A673 (cell line): ENCODE results near the gene SLC38A8. TPM values are rescaled to one million over a fixed set of nuclear protein-coding genes. Genes with fewer than 3 reads are reported as not detected.

Experiments used
- BruUV-seq: library from RNA; stranded (reverse); fragments of 400-500 nt; replicated peaks from 2 replicates; lab custom pipeline; 2021; lab: Mats Ljungman, UMichigan
- CTCF ChIA-PET: fragments of 300-600 bp; sonication (Branson Sonifier 250); formaldehyde crosslinking; loops from one replicate; lab custom pipeline; 2022; ENCODE audit warnings: antibody characterized with exemption; lab: Charles Lee
- POLR2A ChIA-PET: fragments of 300-600 bp; sonication (Branson Sonifier 250); formaldehyde crosslinking; loops from one replicate; lab custom pipeline; 2022; ENCODE audit warnings: antibody characterized with exemption; ENCODE audit not compliant: low non-redundant PET; lab: Charles Lee
- DNase-seq: peaks from one replicate; pipeline ENCODE4 v3.0.0-alpha.2; 2015; ENCODE audit warnings: low spot score
- H3K27ac ChIP-seq: fragments of 200-600 bp; sonication (generic); 2 replicates; pipeline ENCODE4 v1.5.1; 2016; ENCODE audit warnings: mixed run types, low read depth, mild to moderate bottlenecking, mixed read lengths, antibody characterized with exemption, low read length; ENCODE audit not compliant: poor library complexity, severe bottlenecking
- H3K27me3 ChIP-seq: fragments of 200-600 bp; sonication (generic); replicated peaks from 2 replicates; pipeline ENCODE4 v1.6.1; 2017; ENCODE audit warnings: mixed run types, low read depth, mild to moderate bottlenecking, mixed read lengths, antibody characterized with exemption, low read length; ENCODE audit not compliant: insufficient read depth, poor library complexity
- H3K36me3 ChIP-seq: fragments of 200-600 bp; sonication (generic); 2 replicates; pipeline ENCODE4 v1.6.1; 2016; ENCODE audit warnings: mixed run types, mild to moderate bottlenecking, mixed read lengths, antibody characterized with exemption, low read length; ENCODE audit not compliant: insufficient read depth, poor library complexity, severe bottlenecking
- H3K4me1 ChIP-seq: fragments of 200-600 bp; sonication (generic); 2 replicates; pipeline ENCODE4 v1.6.1; 2017; ENCODE audit warnings: mixed run types, mild to moderate bottlenecking, mixed read lengths, antibody characterized with exemption, low read length; ENCODE audit not compliant: insufficient read depth, poor library complexity, severe bottlenecking
- H3K4me3 ChIP-seq: fragments of 200-600 bp; sonication (generic); 2 replicates; pipeline ENCODE4 v1.5.1; 2016; ENCODE audit warnings: low read depth, mixed run types, mild to moderate bottlenecking, mixed read lengths, low read length; ENCODE audit not compliant: poor library complexity, severe bottlenecking
- H3K9me3 ChIP-seq: fragments of 200-600 bp; sonication (generic); 2 replicates; pipeline ENCODE4 v1.6.1; 2016; ENCODE audit warnings: mixed run types, low read depth, mild to moderate bottlenecking, mixed read lengths, antibody characterized with exemption, low read length; ENCODE audit not compliant: poor library complexity, severe bottlenecking
- EZH2 ChIP-seq: fragments of 200-600 bp; sonication (generic); IDR thresholded peaks from 2 replicates; pipeline ENCODE4 v1.6.1; 2017; ENCODE audit warnings: borderline replicate concordance, low read depth, mild to moderate bottlenecking, mixed read lengths, antibody characterized with exemption, low read length; ENCODE audit not compliant: poor library complexity, severe bottlenecking
- intact Hi-C: fragments of 100-400 bp; cut with micrococcal nuclease; formaldehyde crosslinking; loops from one replicate; pipeline ENCODE4 v1.10.0; 2022; ENCODE audit not compliant: unreplicated experiment
- total RNA-seq: library from RNA; stranded (reverse); gene quantifications from 2 replicates; pipeline ENCODE4 v1.2.3, GENCODE V29; 2021
- TF ChIP-seq, protein P1 (sequence below): fragments of 300-800, 200-600 bp; sonication (generic); conservative IDR thresholded peaks from 2 replicates; pipeline ENCODE4 v1.5.1; 2017; ENCODE audit warnings: low read depth, mild to moderate bottlenecking, antibody characterized with exemption, low read length, moderate library complexity, mixed read lengths

Gene SLC38A8
- total RNA-seq, 1 experiment from 2014 or later: not detected

DNA sequence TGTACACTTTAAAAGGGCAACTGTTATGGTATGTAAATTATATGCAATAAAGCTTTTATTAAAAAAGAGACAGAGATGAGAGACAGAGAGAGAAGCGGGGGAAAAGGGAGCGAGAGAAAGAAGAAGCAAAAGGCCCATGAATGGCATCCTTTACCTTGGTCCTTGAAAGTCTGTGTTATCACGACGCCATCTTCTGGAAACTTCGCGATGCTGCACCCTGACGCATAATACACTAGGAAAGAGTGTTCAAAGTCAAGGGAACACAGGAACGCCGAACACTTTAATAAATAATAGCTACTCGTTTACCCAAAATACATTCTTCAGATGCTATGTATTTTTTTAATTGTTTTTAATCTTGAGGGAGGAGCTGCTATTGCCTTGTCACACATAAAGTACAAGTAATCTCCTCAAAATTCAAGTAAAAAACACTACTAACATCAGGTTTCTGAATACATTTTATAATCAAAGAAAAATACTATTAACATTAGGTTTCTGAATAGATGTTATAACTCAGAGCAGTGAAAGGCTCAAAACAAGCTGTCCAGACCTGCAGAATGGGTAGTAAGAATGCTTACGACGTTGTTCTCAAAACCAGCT, 23.0 kb upstream of the SLC38A8 start:
- CTCF ChIA-PET: interaction anchor here (0.6 to 1.9 kb wide), 2 partner anchors 109 to 664 kb away, joined by 3 to 11 read pairs; no protein-coding TSS in a partner anchor
- no peaks in the 10 kb centered on the region for H3K27me3 ChIP-seq
- H3K4me1 ChIP-seq: no peaks in the 10 kb centered on the region
- H3K9me3 ChIP-seq: no peaks in the 10 kb centered on the region
- peak; percentile 70 for DNase-seq
- H3K36me3 ChIP-seq: peaks cover 69% of the 10 kb centered on the region
- BruUV-seq: no TSS peak
- POLR2A ChIA-PET: no interaction called here
- no peak overlapping the region for H3K27ac ChIP-seq
- no peak overlapping the region for H3K4me3 ChIP-seq
- intact Hi-C loops: loop anchor here (1.0 to 2.0 kb wide), 3 partner anchors 97 to 239 kb away; partner anchors contain the start of gene NECAB2
- TF ChIP-seq, protein P1, sequence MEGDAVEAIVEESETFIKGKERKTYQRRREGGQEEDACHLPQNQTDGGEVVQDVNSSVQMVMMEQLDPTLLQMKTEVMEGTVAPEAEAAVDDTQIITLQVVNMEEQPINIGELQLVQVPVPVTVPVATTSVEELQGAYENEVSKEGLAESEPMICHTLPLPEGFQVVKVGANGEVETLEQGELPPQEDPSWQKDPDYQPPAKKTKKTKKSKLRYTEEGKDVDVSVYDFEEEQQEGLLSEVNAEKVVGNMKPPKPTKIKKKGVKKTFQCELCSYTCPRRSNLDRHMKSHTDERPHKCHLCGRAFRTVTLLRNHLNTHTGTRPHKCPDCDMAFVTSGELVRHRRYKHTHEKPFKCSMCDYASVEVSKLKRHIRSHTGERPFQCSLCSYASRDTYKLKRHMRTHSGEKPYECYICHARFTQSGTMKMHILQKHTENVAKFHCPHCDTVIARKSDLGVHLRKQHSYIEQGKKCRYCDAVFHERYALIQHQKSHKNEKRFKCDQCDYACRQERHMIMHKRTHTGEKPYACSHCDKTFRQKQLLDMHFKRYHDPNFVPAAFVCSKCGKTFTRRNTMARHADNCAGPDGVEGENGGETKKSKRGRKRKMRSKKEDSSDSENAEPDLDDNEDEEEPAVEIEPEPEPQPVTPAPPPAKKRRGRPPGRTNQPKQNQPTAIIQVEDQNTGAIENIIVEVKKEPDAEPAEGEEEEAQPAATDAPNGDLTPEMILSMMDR: peak; percentile 80
- no peak for TF ChIP-seq EZH2

DNA sequence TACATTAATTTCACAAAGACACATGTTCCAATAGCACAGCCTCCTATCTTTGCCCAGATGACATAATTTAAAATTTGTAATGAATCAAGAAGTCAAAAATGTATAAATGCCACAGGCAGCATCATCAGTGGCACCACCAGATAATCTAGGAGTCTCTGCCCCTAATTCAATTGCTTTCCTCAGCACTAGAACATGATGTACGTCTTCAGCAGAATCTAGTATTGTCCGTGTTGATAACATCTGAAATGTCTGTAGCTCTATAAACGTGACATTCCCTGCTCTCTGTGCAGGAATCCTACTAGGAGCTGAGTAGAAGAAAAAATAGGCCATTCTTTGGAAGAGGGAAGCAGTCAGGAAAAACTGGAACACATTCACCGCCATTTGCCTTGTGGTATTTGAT, 21.4 kb upstream of the SLC38A8 start:
- CTCF ChIA-PET: no interaction called here
- no peak overlapping the region for H3K4me3 ChIP-seq
- BruUV-seq: no TSS peak
- POLR2A ChIA-PET: no interaction called here
- H3K9me3 ChIP-seq: no peaks in the 10 kb centered on the region
- no peak for DNase-seq
- H3K4me1 ChIP-seq: no peaks in the 10 kb centered on the region
- TF ChIP-seq EZH2: no peak
- TF ChIP-seq, protein P1: no peak
- intact Hi-C loops: loop anchor here (2.0 kb wide), 1 partner anchor 237 kb away; no protein-coding TSS in a partner anchor
- H3K36me3 ChIP-seq: peaks cover 62% of the 10 kb centered on the region
- H3K27me3 ChIP-seq: no peaks in the 10 kb centered on the region
- H3K27ac ChIP-seq: no peak overlapping the region

DNA sequence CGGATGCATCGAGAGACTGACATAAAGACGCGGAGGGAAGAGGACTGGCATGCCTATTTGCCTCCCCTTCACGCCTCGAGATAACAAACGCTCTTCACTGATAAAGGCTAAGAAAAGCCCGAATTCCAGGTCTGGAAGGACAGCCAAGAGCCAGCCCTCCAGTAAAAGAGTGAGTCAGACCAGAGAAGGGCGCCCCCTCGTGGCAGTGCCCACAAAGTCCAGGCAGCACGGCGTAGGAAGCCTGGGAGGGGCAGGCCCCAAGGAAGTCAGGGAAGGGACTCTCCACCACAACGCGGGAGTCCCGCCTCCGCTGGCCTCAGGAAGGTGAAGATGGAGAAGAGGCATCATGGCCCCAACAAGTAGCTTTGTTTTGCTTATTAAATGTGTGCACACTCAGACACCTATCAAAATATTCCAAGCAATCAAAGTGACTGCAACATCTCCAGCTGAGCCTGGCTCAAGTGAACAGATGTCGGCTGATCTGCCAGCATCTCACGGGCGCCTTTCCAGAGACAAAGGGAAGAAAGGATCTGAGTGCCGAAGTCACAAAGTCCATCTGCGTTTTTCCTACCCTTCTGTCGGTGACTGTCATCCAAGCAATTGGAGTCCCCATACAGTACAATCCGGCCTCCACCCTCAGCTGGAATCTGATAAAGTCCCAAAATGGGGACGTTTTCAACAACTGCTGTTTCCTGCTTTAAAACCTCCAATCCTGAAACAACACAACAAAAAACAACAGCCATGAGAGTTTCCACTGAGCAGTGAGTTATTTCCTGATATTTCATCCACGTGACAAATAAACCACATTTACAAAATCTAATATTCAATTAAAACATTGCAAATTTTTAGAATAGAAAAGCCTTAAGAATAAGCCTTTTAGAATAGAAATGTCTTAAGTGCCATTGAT, 20.4 kb upstream of the SLC38A8 start:
- H3K36me3 ChIP-seq: peaks cover 57% of the 10 kb centered on the region
- CTCF ChIA-PET: interaction anchor here (0.7 kb wide), 1 partner anchor 107 kb away, joined by 3 read pairs; no protein-coding TSS in a partner anchor
- no peak overlapping the region for H3K27ac ChIP-seq
- intact Hi-C loops: no loop called here
- no TSS peak for BruUV-seq
- DNase-seq: peak; percentile 75
- TF ChIP-seq EZH2: no peak
- TF ChIP-seq, protein P1: peak; percentile 96
- H3K4me3 ChIP-seq: no peak overlapping the region
- H3K4me1 ChIP-seq: no peaks in the 10 kb centered on the region
- no peaks in the 10 kb centered on the region for H3K9me3 ChIP-seq
- POLR2A ChIA-PET: no interaction called here
- H3K27me3 ChIP-seq: no peaks in the 10 kb centered on the region
